Measurements from ENCODE around the gene ZNF628.

- no peak for TF ChIP-seq CTCF (IDR thresholded peaks at IDR 0.05; ENCODE audit: low read depth, low read length, poor library complexity, severe bottlenecking)
- no peak for TF ChIP-seq EZH2phosphoT487 (IDR thresholded peaks at IDR 0.05; ENCODE audit: borderline replicate concordance, low read length)
Measured at GRCh38 chr19:55504252-55504603, 27.8 kb downstream of the ZNF628 start.

Data from DOHH2 (cell line).